Epidermal melanocyte (primary cell): ENCODE results near the gene SLC4A1.

Experiments
- DNase-seq: peaks from one replicate; pipeline ENCODE4 v3.0.0; 2011; ENCODE audit warnings: low spot score; ENCODE audit not compliant: insufficient read length

SLC4A1 gene

GRCh38 chr17:44284024-44284400 is 16.1 kb upstream of the SLC4A1 start:
- DNase-seq, result no peak

- DNase-seq, result no peak
These were observed 15.5 kb upstream of the SLC4A1 start for GRCh38 chr17:44283344-44284023.

GRCh38 chr17:44282264-44282663 is 14.3 kb upstream of the SLC4A1 start:
- no peak for DNase-seq

GRCh38 chr17:44281570-44281969 is 13.6 kb upstream of the SLC4A1 start:
- no peak for DNase-seq

GRCh38 chr17:44280392-44280937 is 12.5 kb upstream of the SLC4A1 start:
- DNase-seq, result no peak

- DNase-seq, result peak; percentile 28
These were observed 11.9 kb upstream of the SLC4A1 start for GRCh38 chr17:44279666-44280391.

- DNase-seq, result no peak
These were observed 11.4 kb upstream of the SLC4A1 start for GRCh38 chr17:44279346-44279665.

- peak; percentile 4 for DNase-seq
These were observed 10.0 kb upstream of the SLC4A1 start for GRCh38 chr17:44277976-44278375.

- no peak for DNase-seq
These were observed 5.7 kb upstream of the SLC4A1 start for GRCh38 chr17:44273607-44274006.

GRCh38 chr17:44272954-44273353 is 5.0 kb upstream of the SLC4A1 start:
- peak; percentile 9 for DNase-seq

- DNase-seq, result peak; percentile 5
These were observed 4.5 kb upstream of the SLC4A1 start for GRCh38 chr17:44272321-44272951.

GRCh38 chr17:44269535-44270240 is 1.8 kb upstream of the SLC4A1 start:
- peak; percentile 15 for DNase-seq

GRCh38 chr17:44268709-44269534 is 987 bp upstream of the SLC4A1 start:
- DNase-seq, result peak; percentile 7

- no peak for DNase-seq
These were observed 825 bp downstream of the SLC4A1 start for GRCh38 chr17:44267165-44267455.

- DNase-seq, result peak; percentile 14
These were observed 1.4 kb downstream of the SLC4A1 start for GRCh38 chr17:44266402-44267164.

- DNase-seq, result peak; percentile 10
These were observed 4.5 kb downstream of the SLC4A1 start for GRCh38 chr17:44263345-44263902.

GRCh38 chr17:44262654-44263225 is 5.2 kb downstream of the SLC4A1 start:
- DNase-seq, result peak; percentile 3

- no peak for DNase-seq
These were observed 7.6 kb downstream of the SLC4A1 start for GRCh38 chr17:44260296-44260695.

- no peak for DNase-seq
These were observed 9.1 kb downstream of the SLC4A1 start for GRCh38 chr17:44258811-44259351.
